ENCODE measurements around the gene C2CD2. TPM values are rescaled to one million over a fixed set of nuclear protein-coding genes. Genes with fewer than 3 reads are reported as not detected.

C2CD2 gene
- total RNA-seq, 4 donors from 2014 or later, result 6.7 to 22.3 (median 17.3) TPM

DNA sequence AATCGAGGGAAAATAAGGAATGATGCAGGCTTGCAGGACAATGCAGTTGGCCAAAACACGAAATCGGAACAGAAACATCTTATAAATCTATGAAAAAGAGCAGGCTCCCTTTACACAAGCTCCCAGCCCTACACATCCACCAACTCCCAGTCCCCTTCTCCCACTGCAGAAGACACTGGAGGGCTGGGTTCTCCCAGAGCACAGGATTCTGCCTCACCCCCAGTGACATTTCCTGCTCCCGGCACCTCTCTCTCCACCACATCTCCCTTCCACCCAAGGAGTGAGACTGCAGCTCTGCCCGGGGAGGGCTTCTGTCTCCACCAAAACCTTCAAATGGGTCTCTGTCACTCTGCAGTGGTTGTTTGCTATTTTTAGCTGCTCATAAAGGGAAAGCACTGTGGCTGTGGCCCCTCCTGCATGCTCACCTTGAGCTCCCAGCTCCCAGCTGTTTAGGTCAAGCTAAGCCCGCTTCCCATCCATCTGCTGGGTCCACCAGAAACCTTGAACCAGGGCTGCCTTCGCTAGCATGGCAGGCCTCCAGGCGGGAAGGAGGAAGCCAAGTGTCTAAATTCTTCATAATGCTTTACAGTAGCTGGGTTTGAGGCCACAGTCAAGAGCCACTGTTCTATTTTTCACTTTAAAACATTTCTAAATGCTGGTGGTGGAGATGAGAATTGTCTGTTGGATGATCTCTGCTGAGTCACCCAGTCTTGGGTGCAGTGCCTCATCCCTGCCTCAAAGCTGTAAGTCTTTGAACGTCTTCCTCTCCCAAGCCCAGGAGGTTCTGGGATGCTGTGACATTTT is 3.3 kb upstream of the C2CD2 start:
- Histone ChIP-seq H3K4me3 (no peak overlapping the region), H3K4me1 (peaks cover 0 to 15% (median 6%) of the 10 kb centered on the region in 4 donors), H3K9me3 (no peaks in the 10 kb centered on the region), H3K27me3 (no peaks in the 10 kb centered on the region), H3K36me3 (no peaks in the 10 kb centered on the region), H3K27ac (peak overlapping the region in 3 of 4 donors; percentile 42 to 71 (median 55))
- peak in 1 of 3 donors; percentile 39 for DNase-seq
- TF ChIP-seq, protein P1, sequence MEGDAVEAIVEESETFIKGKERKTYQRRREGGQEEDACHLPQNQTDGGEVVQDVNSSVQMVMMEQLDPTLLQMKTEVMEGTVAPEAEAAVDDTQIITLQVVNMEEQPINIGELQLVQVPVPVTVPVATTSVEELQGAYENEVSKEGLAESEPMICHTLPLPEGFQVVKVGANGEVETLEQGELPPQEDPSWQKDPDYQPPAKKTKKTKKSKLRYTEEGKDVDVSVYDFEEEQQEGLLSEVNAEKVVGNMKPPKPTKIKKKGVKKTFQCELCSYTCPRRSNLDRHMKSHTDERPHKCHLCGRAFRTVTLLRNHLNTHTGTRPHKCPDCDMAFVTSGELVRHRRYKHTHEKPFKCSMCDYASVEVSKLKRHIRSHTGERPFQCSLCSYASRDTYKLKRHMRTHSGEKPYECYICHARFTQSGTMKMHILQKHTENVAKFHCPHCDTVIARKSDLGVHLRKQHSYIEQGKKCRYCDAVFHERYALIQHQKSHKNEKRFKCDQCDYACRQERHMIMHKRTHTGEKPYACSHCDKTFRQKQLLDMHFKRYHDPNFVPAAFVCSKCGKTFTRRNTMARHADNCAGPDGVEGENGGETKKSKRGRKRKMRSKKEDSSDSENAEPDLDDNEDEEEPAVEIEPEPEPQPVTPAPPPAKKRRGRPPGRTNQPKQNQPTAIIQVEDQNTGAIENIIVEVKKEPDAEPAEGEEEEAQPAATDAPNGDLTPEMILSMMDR (IDR thresholded peaks at IDR 0.05), result no peak
- TF ChIP-seq POLR2A (IDR thresholded peaks at IDR 0.05), result no peak

DNA sequence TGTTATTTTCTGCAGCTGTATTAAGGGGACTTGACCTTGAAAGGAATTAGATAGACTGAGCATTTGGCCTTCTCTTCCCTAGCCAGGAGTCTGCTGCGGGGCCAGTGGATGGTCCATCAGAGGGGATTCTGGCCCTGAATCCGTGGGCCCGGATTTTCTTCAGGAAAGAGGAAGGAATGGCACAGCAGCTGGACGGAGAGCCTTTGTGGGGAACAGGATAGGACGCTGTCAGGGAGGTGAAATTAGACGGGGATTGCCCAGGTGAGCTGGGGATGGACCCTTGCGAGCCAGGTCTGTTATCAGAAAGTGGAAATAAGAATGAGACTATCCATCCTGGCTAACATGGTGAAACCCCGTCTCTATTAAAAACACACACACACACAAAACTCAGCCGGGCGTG is 1.7 kb upstream of the C2CD2 start:
- DNase-seq, result peak in 1 of 3 donors; percentile 11
- Histone ChIP-seq H3K36me3 (no peaks in the 10 kb centered on the region), H3K4me3 (no peak overlapping the region), H3K4me1 (peaks cover 0 to 24% (median 6%) of the 10 kb centered on the region in 4 donors), H3K27me3 (no peaks in the 10 kb centered on the region), H3K27ac (no peak overlapping the region), H3K9me3 (no peaks in the 10 kb centered on the region)
- TF ChIP-seq, protein P1 (IDR thresholded peaks at IDR 0.05), result no peak
- no peak for TF ChIP-seq POLR2A (IDR thresholded peaks at IDR 0.05)

DNA sequence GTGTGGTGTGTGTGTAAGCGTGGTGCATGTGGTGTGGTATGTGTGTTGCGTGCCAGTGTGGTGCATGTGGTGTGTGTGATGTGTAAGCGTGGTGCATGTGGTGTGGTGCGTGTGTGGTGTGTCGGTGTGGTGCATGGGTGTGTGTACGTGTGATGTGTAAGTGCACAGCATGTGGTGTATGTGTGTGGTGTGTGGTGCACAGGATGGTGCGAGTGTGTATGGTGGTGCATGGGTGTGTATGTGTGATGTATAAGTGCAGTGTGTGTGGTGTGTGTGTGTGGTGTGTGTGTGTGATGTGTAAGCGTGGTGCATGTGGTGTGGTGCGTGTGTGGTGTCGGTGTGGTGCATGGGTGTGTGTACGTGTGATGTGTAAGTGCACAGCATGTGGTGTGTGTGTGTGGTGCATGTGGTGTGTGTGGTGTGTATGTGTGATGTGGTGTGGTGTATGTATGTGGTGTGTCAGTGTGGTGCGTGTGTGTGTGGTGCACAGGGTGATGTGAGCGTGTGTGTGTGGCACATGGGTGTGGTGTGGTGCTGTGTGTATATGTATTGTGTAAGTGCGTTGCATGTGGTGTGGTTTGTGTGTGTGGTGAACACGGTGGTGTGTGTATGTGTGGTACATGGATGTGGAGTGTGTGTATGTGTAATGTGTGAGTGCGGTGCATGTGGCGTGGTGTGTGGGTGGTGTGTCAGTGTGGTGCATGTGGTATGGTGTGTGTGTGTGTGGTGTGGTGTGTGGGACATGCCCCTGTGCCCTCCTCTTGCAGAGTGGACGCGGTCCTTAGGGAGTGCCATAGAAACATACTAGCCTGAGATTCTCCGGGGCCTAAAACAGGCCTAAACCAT is 1.1 kb upstream of the C2CD2 start:
- Histone ChIP-seq H3K9me3 (no peaks in the 10 kb centered on the region), H3K27me3 (no peaks in the 10 kb centered on the region), H3K27ac (peak overlapping the region in 2 of 4 donors; percentile 42 to 52), H3K4me1 (peaks cover 0 to 24% (median 6%) of the 10 kb centered on the region in 4 donors), H3K4me3 (no peak overlapping the region), H3K36me3 (no peaks in the 10 kb centered on the region)
- DNase-seq, result peak in 1 of 3 donors; percentile 44
- TF ChIP-seq POLR2A (IDR thresholded peaks at IDR 0.05), result no peak
- TF ChIP-seq, protein P1 (IDR thresholded peaks at IDR 0.05), result no peak

- H3K9me3 ChIP-seq, result no peaks in the 10 kb centered on the region
Observed at GRCh38 chr21:41953249-41953830, 478 bp downstream of the C2CD2 start.

More at GRCh38 chr21:41953249-41953830, 478 bp downstream of the C2CD2 start:
- peak overlapping the region; percentile 59 to 78 (median 61) for H3K27ac ChIP-seq
- H3K4me1 ChIP-seq, result peaks cover 0 to 24% (median 6%) of the 10 kb centered on the region in 4 donors
- TF ChIP-seq, protein P1 (IDR thresholded peaks at IDR 0.05), result no peak
- no peak for TF ChIP-seq POLR2A (IDR thresholded peaks at IDR 0.05)
- H3K36me3 ChIP-seq, result no peaks in the 10 kb centered on the region
- peak in 1 of 3 donors; percentile 59 for DNase-seq
- peak overlapping the region; percentile 48 to 83 (median 68) for H3K4me3 ChIP-seq
- no peaks in the 10 kb centered on the region for H3K27me3 ChIP-seq

Measured in Peyer's patch (tissue), 4 donors.